ENCODE data around the gene ATP6V1G3. TPM values are rescaled to one million over a fixed set of nuclear protein-coding genes. Genes with fewer than 3 reads are reported as not detected.

Gene ATP6V1G3
- total and polyA plus RNA-seq, 2 of the 4 experiments (the other 2 are of a cell fraction): not detected

GRCh38 chr1:198549866-198550265, 9.4 kb upstream of the ATP6V1G3 start:
- no peak overlapping the region for H3K4me2 ChIP-seq (ENCODE audit: low read depth, low read length)
- H3K56ac ChIP-seq (ENCODE audit: extremely low read depth, insufficient read depth, low read length): no peak overlapping the region
- in situ Hi-C loops (cut with MboI; ENCODE audit: low sequenced_read_pairs): no loop called here
- no peak overlapping the region for H3K18ac ChIP-seq (ENCODE audit: low read depth, low read length)
- H2BK5ac ChIP-seq (ENCODE audit: low read depth, low read length, poor library complexity, severe bottlenecking): no peak overlapping the region
- no peak overlapping the region for H3K14ac ChIP-seq (replicated peaks; ENCODE audit: low read depth, low read length)
- dilution Hi-C loops (cut with HindIII; ENCODE audit: low sequenced_read_pairs, unreplicated experiment): no loop called here
- no peaks in the 10 kb centered on the region for H3K9me1 ChIP-seq (ENCODE audit: insufficient read depth, low read length)
- H3K4me1 ChIP-seq (ENCODE audit: control insufficient read depth, insufficient read depth, low read length): no peaks in the 10 kb centered on the region
- no TSS peak for BruUV-seq (replicated peaks)
- no peaks in the 10 kb centered on the region for H3K27me3 ChIP-seq (ENCODE audit: control insufficient read depth, insufficient read depth, low read length)
- no peaks in the 10 kb centered on the region for H3K79me1 ChIP-seq (ENCODE audit: low read depth in 1 of 2, low read length in 2 of 2)
- DNase-seq (no peak), ATAC-seq (ENCODE audit: low read depth) (no peak)
- no peak overlapping the region for H3K27ac ChIP-seq (ENCODE audit: insufficient read depth, low read length)
- H3K4me3 ChIP-seq (ENCODE audit: insufficient read depth, low read depth, low read length): no peak overlapping the region
- no peak overlapping the region for H2BK120ac ChIP-seq (ENCODE audit: low read depth, low read length)
- H3K9me3 ChIP-seq (ENCODE audit: control insufficient read depth, insufficient read depth, low read length): 0 out of 2 replicates have a peak, but pooled peaks cover 3% of the 10 kb centered on the region
- no peak for TF ChIP-seq RAD21 (IDR thresholded peaks at IDR 0.05; ENCODE audit: low read length)
- TF ChIP-seq RFX5 (IDR thresholded peaks at IDR 0.05; ENCODE audit: low read depth, low read length): no peak
- no peak for TF ChIP-seq MXI1 (IDR thresholded peaks at IDR 0.05; ENCODE audit: borderline replicate concordance, low read depth, low read length)
- TF ChIP-seq FOS (IDR thresholded peaks at IDR 0.05; ENCODE audit: low read depth, low read length): no peak
- TF ChIP-seq BHLHE40 (IDR thresholded peaks at IDR 0.05; ENCODE audit: low read depth, low read length): no peak
- no peak for TF ChIP-seq USF2 (IDR thresholded peaks at IDR 0.05; ENCODE audit: low read depth, low read length)
- no peak for TF ChIP-seq RCOR1 (IDR thresholded peaks at IDR 0.05; ENCODE audit: insufficient replicate concordance, low read length)
- no peak for TF ChIP-seq SMC3 (IDR thresholded peaks at IDR 0.05; ENCODE audit: low read depth, low read length)
- TF ChIP-seq CEBPB (IDR thresholded peaks at IDR 0.05; ENCODE audit: low read depth, low read length): no peak
- TF ChIP-seq CHD1 (IDR thresholded peaks at IDR 0.05; ENCODE audit: low read depth, low read length): no peak
- TF ChIP-seq POLR2A (IDR thresholded peaks at IDR 0.05; ENCODE audit: low read depth, low read length): no peak
- intact Hi-C loops (cut with micrococcal nuclease): no loop called here
- no peak overlapping the region for H4K5ac ChIP-seq (ENCODE audit: low read depth, low read length)
- H3K4ac ChIP-seq (ENCODE audit: low read depth, low read length): no peak overlapping the region
- H4K91ac ChIP-seq (ENCODE audit: insufficient read depth, low read depth, low read length): no peak overlapping the region
- H2BK15ac ChIP-seq (ENCODE audit: low read depth, low read length): no peak overlapping the region
- ChIA-PET POLR2A (ENCODE audit: unreplicated experiment) (no interaction called here), CTCF (no interaction called here)
- H2BK20ac ChIP-seq (ENCODE audit: low read depth, low read length): no peak overlapping the region
- no peak overlapping the region for H3K9ac ChIP-seq (ENCODE audit: low read depth, low read length)
- no peak overlapping the region for H2AFZ ChIP-seq (replicated peaks; ENCODE audit: low read length, poor library complexity)
- no peaks in the 10 kb centered on the region for H3K36me3 ChIP-seq (ENCODE audit: control insufficient read depth, insufficient read depth, low read length)
- no peaks in the 10 kb centered on the region for H4K20me1 ChIP-seq (ENCODE audit: insufficient read depth, low read length)
- H4K8ac ChIP-seq (ENCODE audit: low read depth in 2 of 2, low read length in 2 of 2): no peak overlapping the region
- H2AK5ac ChIP-seq (ENCODE audit: low read depth, low read length): no peak overlapping the region
- H3K23ac ChIP-seq (ENCODE audit: low read depth, low read length): no peak overlapping the region
- no peak overlapping the region for H2AK9ac ChIP-seq (replicated peaks; ENCODE audit: low read depth, low read length, poor library complexity)

Data from IMR-90 (cell line).